Uterus (tissue), 4 donors: Measurements from ENCODE around the gene EEFSEC. TPM values are rescaled to one million over a fixed set of nuclear protein-coding genes. Genes with fewer than 3 reads are reported as not detected.

Experiments used
- DNase-seq, 2 donors: peaks; one replicate each; pipeline ENCODE4 v3.0.0-alpha.2; 2019 to 2020
- H3K27ac ChIP-seq, 2 donors: fragments of 200-600 bp; sonication (generic); 1 replicate in 1 of 2; 2 replicates in 1 of 2; pipeline ENCODE4 v1.5.1; 2016 to 2018
- H3K27me3 ChIP-seq, 2 donors: fragments of 200-600 bp; sonication (generic); one replicate each; pipeline ENCODE4 v1.5.1; 2018 to 2019; ENCODE audit warnings: control low read depth in 1 of 2
- H3K36me3 ChIP-seq, 2 donors: fragments of 200-600 bp; sonication (generic); one replicate each; pipeline ENCODE4 v1.5.1; 2019; ENCODE audit warnings: control low read depth in 1 of 2
- H3K4me1 ChIP-seq, 2 donors: fragments of 200-600 bp; sonication (generic); one replicate each; pipeline ENCODE4 v1.5.1; 2018 to 2019; ENCODE audit warnings: control low read depth in 1 of 2
- H3K4me3 ChIP-seq, 2 donors: fragments of 200-600 bp; sonication (generic); 1 replicate in 1 of 2; 2 replicates in 1 of 2; pipeline ENCODE4 v1.5.1; 2018 to 2019; ENCODE audit warnings: mild to moderate bottlenecking in 1 of 2
- H3K9me3 ChIP-seq, 2 donors: fragments of 200-600 bp; sonication (generic); one replicate each; pipeline ENCODE4 v1.5.1; 2019; ENCODE audit warnings: control low read depth in 1 of 2
- CTCF ChIP-seq, 4 experiments: fragments of 200-600 bp in 2 of 4; fragments of 450-650 bp in 2 of 4; sonication (generic) in 2 of 4; IDR thresholded peaks; one replicate each; pipeline ENCODE4 v1.5.1; 2016 to 2019; ENCODE audit warnings: antibody characterized with exemption in 4 of 4, mild to moderate bottlenecking in 2 of 4, moderate library complexity in 1 of 4
- POLR2A ChIP-seq, 2 donors: fragments of 450-650 bp; IDR thresholded peaks; one replicate each; pipeline ENCODE4 v1.6.1; 2016; ENCODE audit warnings: antibody characterized with exemption in 2 of 2, mild to moderate bottlenecking in 1 of 2, moderate library complexity in 1 of 2
- intact Hi-C: fragments of 100-400 bp; cut with DNase I; formaldehyde crosslinking; loops from one replicate; pipeline ENCODE4 v1.15.1; 2023; ENCODE audit warnings: low total_unique reads
- total RNA-seq, 4 donors: library from RNA; depleted of rRNA in 3 of 4; stranded (reverse); fragments of >200 nt in 3 of 4; gene quantifications; one replicate each; pipeline versions ENCODE4 v1.1.0 to v1.2.4, GENCODE V29; 2014 to 2023
- donor health status: DM: yes; HTN: yes; CAD: no.

The EEFSEC gene
- total RNA-seq, 4 donors from 2014 or later: 2.9 to 20.0 (median 12.5) TPM

GRCh38 chr3:128235207-128235926 lies 82.1 kb downstream of the EEFSEC start:
- intact Hi-C loops: no loop called here
- H3K36me3 ChIP-seq: no peaks in the 10 kb centered on the region
- H3K4me3 ChIP-seq: no peak overlapping the region
- no peak overlapping the region for H3K27ac ChIP-seq
- H3K9me3 ChIP-seq: no peaks in the 10 kb centered on the region
- DNase-seq: no peak
- TF ChIP-seq CTCF (IDR thresholded peaks at IDR 0.05) (no peak), POLR2A (IDR thresholded peaks at IDR 0.05) (no peak)
- H3K27me3 ChIP-seq: no peaks in the 10 kb centered on the region
- H3K4me1 ChIP-seq: peaks cover 0 to 3% of the 10 kb centered on the region in 2 donors

GRCh38 chr3:128236657-128237056 lies 83.4 kb downstream of the EEFSEC start:
- no peak overlapping the region for H3K4me3 ChIP-seq
- H3K4me1 ChIP-seq: peaks cover 0 to 3% of the 10 kb centered on the region in 2 donors
- no peak overlapping the region for H3K27ac ChIP-seq
- intact Hi-C loops: no loop called here
- no peak for DNase-seq
- no peaks in the 10 kb centered on the region for H3K36me3 ChIP-seq
- TF ChIP-seq CTCF (IDR thresholded peaks at IDR 0.05) (no peak), POLR2A (IDR thresholded peaks at IDR 0.05) (no peak)
- H3K9me3 ChIP-seq: no peaks in the 10 kb centered on the region
- no peaks in the 10 kb centered on the region for H3K27me3 ChIP-seq

GRCh38 chr3:128237348-128238183 lies 84.3 kb downstream of the EEFSEC start:
- TF ChIP-seq POLR2A (IDR thresholded peaks at IDR 0.05) (no peak), CTCF (IDR thresholded peaks at IDR 0.05) (no peak)
- no peaks in the 10 kb centered on the region for H3K36me3 ChIP-seq
- intact Hi-C loops: no loop called here
- H3K27me3 ChIP-seq: no peaks in the 10 kb centered on the region
- peaks cover 0 to 3% of the 10 kb centered on the region in 2 donors for H3K4me1 ChIP-seq
- no peaks in the 10 kb centered on the region for H3K9me3 ChIP-seq
- no peak overlapping the region for H3K27ac ChIP-seq
- no peak for DNase-seq
- H3K4me3 ChIP-seq: no peak overlapping the region

- Histone ChIP-seq H3K27me3 (no peaks in the 10 kb centered on the region), H3K4me1 (peaks cover 0 to 3% of the 10 kb centered on the region in 2 donors), H3K36me3 (no peaks in the 10 kb centered on the region), H3K27ac (no peak overlapping the region), H3K9me3 (no peaks in the 10 kb centered on the region), H3K4me3 (no peak overlapping the region)
- intact Hi-C loops: no loop called here
- DNase-seq: no peak
- no peak for TF ChIP-seq POLR2A (IDR thresholded peaks at IDR 0.05)
- no peak for TF ChIP-seq CTCF (IDR thresholded peaks at IDR 0.05)
Measured at GRCh38 chr3:128238184-128238489, 84.9 kb downstream of the EEFSEC start.

- TF ChIP-seq POLR2A (IDR thresholded peaks at IDR 0.05) (no peak), CTCF (IDR thresholded peaks at IDR 0.05) (no peak)
- no peaks in the 10 kb centered on the region for H3K27me3 ChIP-seq
- H3K36me3 ChIP-seq: no peaks in the 10 kb centered on the region
- H3K4me1 ChIP-seq: peaks cover 0 to 3% of the 10 kb centered on the region in 2 donors
- intact Hi-C loops: no loop called here
- no peak overlapping the region for H3K4me3 ChIP-seq
- H3K27ac ChIP-seq: no peak overlapping the region
- no peaks in the 10 kb centered on the region for H3K9me3 ChIP-seq
- no peak for DNase-seq
Measured at GRCh38 chr3:128239304-128239703, 86.0 kb downstream of the EEFSEC start.
